A673 (cell line): ENCODE measurements around the gene EBP. TPM values are rescaled to one million over a fixed set of nuclear protein-coding genes. Genes with fewer than 3 reads are reported as not detected.

Source experiments
- BruUV-seq: library from RNA; stranded (reverse); fragments of 400-500 nt; replicated peaks from 2 replicates; lab custom pipeline; 2021; lab: Mats Ljungman, UMichigan
- CTCF ChIA-PET: fragments of 300-600 bp; sonication (Branson Sonifier 250); formaldehyde crosslinking; loops from one replicate; lab custom pipeline; 2022; ENCODE audit warnings: antibody characterized with exemption; lab: Charles Lee
- POLR2A ChIA-PET: fragments of 300-600 bp; sonication (Branson Sonifier 250); formaldehyde crosslinking; loops from one replicate; lab custom pipeline; 2022; ENCODE audit warnings: antibody characterized with exemption; ENCODE audit not compliant: low non-redundant PET; lab: Charles Lee
- DNase-seq: peaks from one replicate; pipeline ENCODE4 v3.0.0-alpha.2; 2015; ENCODE audit warnings: low spot score
- H3K27ac ChIP-seq: fragments of 200-600 bp; sonication (generic); 2 replicates; pipeline ENCODE4 v1.5.1; 2016; ENCODE audit warnings: mixed run types, low read depth, mild to moderate bottlenecking, mixed read lengths, antibody characterized with exemption, low read length; ENCODE audit not compliant: poor library complexity, severe bottlenecking
- H3K27me3 ChIP-seq: fragments of 200-600 bp; sonication (generic); replicated peaks from 2 replicates; pipeline ENCODE4 v1.6.1; 2017; ENCODE audit warnings: mixed run types, low read depth, mild to moderate bottlenecking, mixed read lengths, antibody characterized with exemption, low read length; ENCODE audit not compliant: insufficient read depth, poor library complexity
- H3K36me3 ChIP-seq: fragments of 200-600 bp; sonication (generic); 2 replicates; pipeline ENCODE4 v1.6.1; 2016; ENCODE audit warnings: mixed run types, mild to moderate bottlenecking, mixed read lengths, antibody characterized with exemption, low read length; ENCODE audit not compliant: insufficient read depth, poor library complexity, severe bottlenecking
- H3K4me1 ChIP-seq: fragments of 200-600 bp; sonication (generic); 2 replicates; pipeline ENCODE4 v1.6.1; 2017; ENCODE audit warnings: mixed run types, mild to moderate bottlenecking, mixed read lengths, antibody characterized with exemption, low read length; ENCODE audit not compliant: insufficient read depth, poor library complexity, severe bottlenecking
- H3K4me3 ChIP-seq: fragments of 200-600 bp; sonication (generic); 2 replicates; pipeline ENCODE4 v1.5.1; 2016; ENCODE audit warnings: low read depth, mixed run types, mild to moderate bottlenecking, mixed read lengths, low read length; ENCODE audit not compliant: poor library complexity, severe bottlenecking
- H3K9me3 ChIP-seq: fragments of 200-600 bp; sonication (generic); 2 replicates; pipeline ENCODE4 v1.6.1; 2016; ENCODE audit warnings: mixed run types, low read depth, mild to moderate bottlenecking, mixed read lengths, antibody characterized with exemption, low read length; ENCODE audit not compliant: poor library complexity, severe bottlenecking
- CTCF ChIP-seq: fragments of 300-800, 200-600 bp; sonication (generic); conservative IDR thresholded peaks from 2 replicates; pipeline ENCODE4 v1.5.1; 2017; ENCODE audit warnings: low read depth, mild to moderate bottlenecking, antibody characterized with exemption, low read length, moderate library complexity, mixed read lengths
- EZH2 ChIP-seq: fragments of 200-600 bp; sonication (generic); IDR thresholded peaks from 2 replicates; pipeline ENCODE4 v1.6.1; 2017; ENCODE audit warnings: borderline replicate concordance, low read depth, mild to moderate bottlenecking, mixed read lengths, antibody characterized with exemption, low read length; ENCODE audit not compliant: poor library complexity, severe bottlenecking
- intact Hi-C: fragments of 100-400 bp; cut with micrococcal nuclease; formaldehyde crosslinking; loops from one replicate; pipeline ENCODE4 v1.10.0; 2022; ENCODE audit not compliant: unreplicated experiment
- total RNA-seq: library from RNA; stranded (reverse); gene quantifications from 2 replicates; pipeline ENCODE4 v1.2.3, GENCODE V29; 2021

The EBP gene
- total RNA-seq, 1 experiment from 2014 or later = 155 TPM

GRCh38 chrX:48560056-48560455 lies 38.4 kb downstream of the EBP start:
- no peak for DNase-seq
- Histone ChIP-seq H3K4me1 (no peaks in the 10 kb centered on the region), H3K36me3 (peaks cover 3% of the 10 kb centered on the region), H3K27me3 (no peaks in the 10 kb centered on the region), H3K9me3 (no peaks in the 10 kb centered on the region), H3K27ac (no peak overlapping the region), H3K4me3 (no peak overlapping the region)
- POLR2A ChIA-PET = no interaction called here
- CTCF ChIA-PET = no interaction called here
- TF ChIP-seq EZH2 (no peak), CTCF (no peak)
- no TSS peak for BruUV-seq
- intact Hi-C loops = no loop called here

- Histone ChIP-seq H3K4me1 (no peaks in the 10 kb centered on the region), H3K36me3 (peaks cover 3% of the 10 kb centered on the region), H3K27ac (no peak overlapping the region), H3K27me3 (no peaks in the 10 kb centered on the region), H3K9me3 (no peaks in the 10 kb centered on the region), H3K4me3 (no peak overlapping the region)
- ChIA-PET CTCF (no interaction called here), POLR2A (no interaction called here)
- TF ChIP-seq EZH2 (no peak), CTCF (no peak)
- BruUV-seq = no TSS peak
- DNase-seq = no peak
- intact Hi-C loops = no loop called here
Measured at GRCh38 chrX:48560681-48561080, 39.1 kb downstream of the EBP start.

GRCh38 chrX:48569958-48570357 lies 48.4 kb downstream of the EBP start:
- ChIA-PET POLR2A (no interaction called here), CTCF (no interaction called here)
- Histone ChIP-seq H3K9me3 (no peaks in the 10 kb centered on the region), H3K4me1 (no peaks in the 10 kb centered on the region), H3K27ac (no peak overlapping the region), H3K4me3 (no peak overlapping the region), H3K27me3 (no peaks in the 10 kb centered on the region), H3K36me3 (peaks cover under 1% of the 10 kb centered on the region)
- TF ChIP-seq EZH2 = no peak
- TF ChIP-seq CTCF = no peak
- intact Hi-C loops = no loop called here
- no peak for DNase-seq
- BruUV-seq = no TSS peak
